IPS-11a (cell line): Measurements from ENCODE around the gene B3GAT1.

Source experiments
- H3K4me3 ChIP-seq: one replicate; pipeline ENCODE4 v1.5.1; 2013; ENCODE audit warnings: low read depth, low read length, control low read depth

Gene B3GAT1

DNA sequence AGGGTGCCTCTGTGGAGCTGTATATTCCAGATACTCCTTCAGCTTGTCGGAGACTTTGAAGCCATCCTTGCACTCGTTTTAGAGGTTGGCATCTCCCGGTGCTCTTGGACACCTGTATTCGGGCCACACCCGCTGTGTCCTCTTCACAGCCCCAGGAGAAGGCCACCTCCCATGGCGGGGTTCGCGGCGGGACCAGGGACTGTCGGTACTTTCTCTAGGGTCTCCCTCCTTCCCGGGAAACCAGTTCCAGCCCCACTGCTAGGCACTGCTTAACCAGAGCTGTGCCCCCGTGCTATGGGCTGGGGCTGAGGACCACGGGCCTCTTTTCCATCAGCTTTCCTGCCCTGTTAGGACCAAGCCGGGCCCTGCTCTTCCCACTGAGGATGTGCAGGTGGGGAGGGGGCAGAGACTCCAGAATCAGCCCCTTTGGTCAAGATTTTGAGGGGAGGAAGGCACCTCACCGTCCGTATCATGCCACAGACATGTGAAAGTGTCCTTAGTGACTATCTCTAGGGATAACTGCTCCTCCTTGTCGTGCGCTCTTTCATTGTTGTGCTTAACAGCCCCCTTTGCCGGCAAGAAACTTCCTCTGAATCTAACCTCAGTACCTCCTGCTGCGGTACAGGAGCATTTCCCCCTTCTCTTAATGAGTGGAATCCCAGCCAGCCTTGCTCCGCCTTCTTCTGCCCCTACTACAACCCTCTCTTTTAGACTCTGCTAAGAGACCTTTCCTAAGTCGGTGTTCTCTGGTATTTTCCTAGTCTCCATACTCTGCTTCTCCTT is 1.2 kb upstream of the B3GAT1 start:
- H3K4me3 ChIP-seq: peak overlapping the region; percentile 54

DNA sequence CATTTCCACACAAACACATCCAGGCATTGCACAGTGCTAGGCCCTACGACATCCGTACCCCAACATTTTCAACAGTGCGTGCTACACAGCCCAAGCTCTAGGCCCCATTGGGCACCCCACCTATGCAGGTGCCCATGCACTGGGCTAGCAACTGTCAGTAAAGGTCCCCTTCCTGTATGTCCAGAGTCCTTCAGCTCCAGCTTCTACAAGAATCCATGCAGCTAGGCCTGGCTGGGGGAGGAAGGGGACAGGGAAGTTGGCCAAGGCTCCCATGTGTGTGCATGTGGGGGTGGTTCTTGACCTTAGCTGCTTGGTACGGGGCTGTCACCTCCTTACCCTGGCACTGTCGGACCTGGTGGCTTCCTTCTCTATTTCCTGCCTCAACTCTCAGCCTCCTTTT is 1.3 kb downstream of the B3GAT1 start:
- peak overlapping the region; percentile 76 for H3K4me3 ChIP-seq

DNA sequence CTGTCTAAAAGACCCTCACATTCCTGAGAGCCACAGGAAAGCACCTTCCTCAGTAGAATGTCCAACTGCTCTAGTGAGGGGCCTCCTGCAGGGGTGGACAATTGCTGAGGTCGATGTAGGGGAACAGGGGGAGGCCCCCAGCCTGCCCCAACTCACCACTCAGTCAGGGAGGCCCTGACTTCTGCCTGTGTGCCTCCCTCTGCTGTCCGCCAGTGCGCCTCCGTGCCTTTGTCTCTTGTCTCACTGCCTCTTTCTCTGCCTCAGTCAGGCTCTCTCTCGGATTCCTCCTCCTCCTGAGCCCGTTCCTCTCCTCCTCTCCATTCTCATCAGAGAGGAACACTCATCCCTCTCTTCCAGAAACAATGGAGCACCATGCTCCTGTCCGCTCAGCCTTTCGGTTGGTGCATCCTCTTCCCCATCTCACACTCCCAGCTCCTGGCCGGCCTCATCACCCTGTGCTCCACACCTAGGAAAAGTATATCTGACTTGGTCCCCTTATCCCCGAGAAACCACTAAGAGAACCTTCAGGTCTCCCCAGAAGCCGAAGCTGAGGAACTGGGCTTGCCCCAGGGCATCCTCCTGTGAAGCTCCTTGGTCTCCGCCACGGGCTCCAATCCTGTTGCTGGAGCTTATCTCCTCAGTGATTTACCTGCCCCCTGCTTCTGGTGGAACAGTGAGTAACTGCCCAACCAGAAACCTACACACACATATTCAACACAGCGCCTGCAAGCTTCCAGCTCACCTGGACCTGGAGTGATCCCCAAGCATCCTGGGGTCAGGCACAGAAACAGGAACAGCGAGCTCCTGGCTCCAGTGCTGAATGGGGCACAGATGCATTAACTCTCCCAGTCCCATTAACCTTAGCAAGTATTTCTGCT is 2.3 kb downstream of the B3GAT1 start:
- H3K4me3 ChIP-seq: no peak overlapping the region

DNA sequence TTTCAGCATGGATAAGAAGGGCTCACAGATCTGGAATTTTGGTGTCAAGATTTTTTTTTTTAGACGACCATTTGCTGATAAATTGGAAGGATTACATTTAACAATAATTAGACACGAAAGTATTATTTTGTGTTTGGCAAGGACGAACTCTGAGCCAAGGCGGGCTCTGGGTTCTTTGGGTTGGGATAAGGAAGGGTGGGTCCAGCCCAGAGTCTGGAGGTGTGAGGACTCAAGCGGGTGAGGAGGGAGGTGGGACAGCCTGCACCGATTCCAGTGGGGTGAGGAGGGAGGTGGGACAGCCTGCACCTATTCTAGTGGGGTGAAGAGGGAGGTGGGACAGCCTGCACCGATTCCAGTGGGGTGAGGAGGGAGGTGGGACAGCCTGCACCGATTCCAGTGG is 4.1 kb downstream of the B3GAT1 start:
- no peak overlapping the region for H3K4me3 ChIP-seq

DNA sequence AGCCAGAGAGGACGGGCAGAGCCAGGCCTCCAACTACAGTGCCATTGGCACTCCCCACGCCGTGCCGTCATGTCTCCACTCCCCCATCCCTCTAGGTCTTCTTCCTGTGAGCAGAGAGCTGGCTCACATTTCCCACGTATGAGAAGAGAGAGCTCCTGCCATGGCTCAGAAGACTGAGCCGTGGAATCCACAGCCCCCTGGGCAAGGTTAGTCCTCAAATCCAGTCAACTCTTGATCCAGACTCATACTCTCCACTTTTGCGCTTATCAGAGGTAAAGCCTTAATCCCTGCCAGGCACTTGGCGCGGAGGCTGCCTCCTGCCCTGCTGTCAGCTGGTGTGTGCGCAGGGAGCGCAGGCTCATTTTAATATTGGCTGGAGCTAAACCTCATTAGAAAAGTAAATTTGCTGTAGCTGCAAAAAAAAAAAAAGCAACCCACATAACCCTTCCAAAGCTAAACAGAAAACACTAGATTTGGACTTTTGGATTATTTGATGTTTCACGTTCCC is 4.7 kb downstream of the B3GAT1 start:
- no peak overlapping the region for H3K4me3 ChIP-seq

DNA sequence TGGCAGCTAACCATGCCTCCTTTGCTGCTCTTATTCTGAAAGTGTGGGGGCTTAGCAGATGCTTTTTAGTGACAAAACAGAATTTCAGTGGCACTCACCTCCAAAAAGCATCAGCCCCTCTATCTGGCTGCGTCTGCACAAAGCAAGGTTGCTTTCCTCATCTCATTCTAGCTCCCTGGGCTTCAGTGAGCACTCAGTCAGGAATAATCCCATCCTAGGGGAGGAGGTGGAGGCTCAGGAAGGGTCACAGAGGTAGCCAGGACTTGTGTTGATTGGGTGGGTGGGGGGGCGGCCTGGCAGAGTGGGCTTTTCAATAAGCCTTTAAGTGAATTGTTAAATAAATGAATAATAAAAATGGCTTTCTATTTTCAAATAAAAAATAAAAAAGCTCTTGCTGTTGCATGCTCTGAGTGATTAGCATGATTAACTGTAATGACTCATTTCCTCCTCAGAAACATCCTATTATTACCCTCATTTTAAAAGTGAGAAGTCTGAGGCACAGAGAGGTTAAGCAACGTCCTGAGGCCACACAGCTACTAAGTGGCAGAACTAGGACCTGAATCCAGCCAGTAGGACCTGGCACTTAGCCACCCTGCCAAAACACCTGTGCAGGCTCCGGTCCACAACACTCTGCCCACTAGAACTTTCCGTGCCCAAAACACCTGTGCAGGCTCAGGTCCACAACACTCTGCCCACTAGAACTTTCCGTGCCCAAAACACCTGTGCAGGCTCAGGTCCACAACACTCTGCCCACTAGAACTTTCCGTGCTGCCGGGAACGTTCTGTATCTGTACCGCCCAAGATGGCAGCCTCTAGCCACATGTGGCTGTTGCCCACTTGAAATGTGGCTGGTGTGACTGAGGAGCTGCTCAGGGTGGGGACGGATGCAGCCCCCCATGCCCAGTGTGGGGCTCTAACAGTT is 5.5 kb downstream of the B3GAT1 start:
- H3K4me3 ChIP-seq: no peak overlapping the region

DNA sequence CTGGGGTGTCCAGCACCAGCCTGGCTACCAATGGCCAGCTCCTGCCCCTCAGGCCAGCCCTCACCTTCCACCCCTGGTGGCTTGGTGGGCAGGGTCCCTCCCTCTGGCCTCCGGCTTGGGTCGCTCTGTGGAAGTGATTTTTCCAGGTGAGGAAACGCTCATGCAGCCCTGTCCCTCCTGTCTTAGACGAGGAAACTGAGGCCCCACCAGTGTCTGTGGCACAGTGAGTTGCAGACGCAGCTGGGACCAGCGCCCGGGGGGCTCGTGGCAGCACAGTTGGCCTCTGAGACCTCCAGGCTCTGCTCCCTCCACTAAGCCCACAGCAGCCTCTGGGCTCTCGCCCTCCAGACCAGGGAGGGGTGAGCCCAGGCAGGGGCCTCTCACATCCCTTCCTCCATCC is 6.2 kb downstream of the B3GAT1 start:
- no peak overlapping the region for H3K4me3 ChIP-seq

DNA sequence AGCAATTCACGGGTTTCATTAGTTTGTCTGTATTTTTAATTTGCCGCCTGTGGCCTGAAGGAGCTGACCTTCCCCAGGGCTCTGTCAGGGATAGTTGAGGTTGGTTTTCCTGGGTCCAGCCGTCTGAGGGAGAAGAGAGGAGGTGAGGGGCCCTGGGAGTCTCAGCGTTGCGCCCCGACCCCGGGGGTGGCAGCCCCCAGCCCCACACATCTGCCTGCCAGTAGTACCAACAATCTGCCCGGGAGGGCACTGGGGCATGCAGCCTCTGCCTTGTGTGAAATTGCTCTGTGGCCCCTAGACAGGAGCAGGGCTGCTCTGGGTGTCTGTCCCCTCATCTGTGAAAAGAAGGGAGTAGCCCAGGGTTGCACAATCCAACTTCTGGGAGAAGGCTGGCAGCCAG is 6.6 kb downstream of the B3GAT1 start:
- no peak overlapping the region for H3K4me3 ChIP-seq

DNA sequence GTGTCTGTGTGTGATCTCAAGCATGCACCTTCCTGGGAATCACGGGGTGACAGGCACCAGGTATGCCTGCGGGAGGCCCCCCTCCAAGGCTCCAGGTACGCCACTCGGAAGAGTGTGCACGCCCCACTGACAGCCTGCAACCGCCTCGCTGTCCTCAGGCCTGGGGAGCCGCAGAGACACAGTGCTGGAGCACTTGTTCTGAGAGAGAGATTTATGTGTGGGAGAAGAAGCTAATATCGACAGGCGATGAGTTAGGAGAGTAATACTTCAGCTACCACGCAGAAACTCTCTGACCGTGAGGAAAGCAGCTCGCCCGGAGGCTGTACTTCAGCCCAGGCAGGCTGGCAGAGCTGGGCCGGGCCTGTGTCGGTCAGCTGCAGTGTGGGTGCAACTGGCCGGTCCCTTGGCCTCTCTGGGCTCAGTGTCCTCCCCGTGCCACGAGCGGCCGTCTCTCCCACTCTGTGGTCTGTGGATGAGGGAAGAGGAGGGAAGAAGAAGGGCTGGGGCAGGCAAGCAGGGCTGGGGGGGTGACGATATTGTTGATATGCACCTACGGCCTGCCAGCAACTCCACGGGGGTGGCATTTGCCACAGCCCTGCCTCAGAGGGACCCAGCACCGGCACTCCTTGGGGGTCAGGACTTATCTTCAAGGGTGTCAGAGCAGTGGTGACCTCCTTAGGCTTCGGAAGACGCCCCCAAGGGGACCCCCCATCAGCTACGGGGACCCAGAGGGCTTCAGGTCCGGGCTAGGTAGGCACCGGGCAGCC is 7.3 kb downstream of the B3GAT1 start:
- H3K4me3 ChIP-seq: no peak overlapping the region

DNA sequence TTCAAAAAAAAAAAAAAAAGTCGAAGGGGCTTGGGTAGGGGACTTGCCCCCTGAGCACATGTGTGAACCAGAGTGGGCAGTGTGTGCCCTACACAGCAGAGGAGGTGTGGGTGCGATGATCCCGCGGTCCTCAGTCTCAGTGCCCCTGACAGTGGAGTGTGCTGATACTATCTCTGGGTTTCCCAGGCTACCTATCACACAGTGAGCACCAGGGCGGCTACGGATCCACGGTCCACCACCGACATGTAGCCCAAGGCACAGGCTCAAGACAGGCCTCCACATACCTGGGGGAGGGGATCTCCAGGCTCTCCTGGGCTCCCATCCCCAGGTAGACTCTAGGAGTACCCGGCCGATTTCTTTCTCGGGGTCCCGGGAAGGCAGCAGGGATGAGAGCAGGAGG is 9.1 kb downstream of the B3GAT1 start:
- H3K4me3 ChIP-seq: no peak overlapping the region

DNA sequence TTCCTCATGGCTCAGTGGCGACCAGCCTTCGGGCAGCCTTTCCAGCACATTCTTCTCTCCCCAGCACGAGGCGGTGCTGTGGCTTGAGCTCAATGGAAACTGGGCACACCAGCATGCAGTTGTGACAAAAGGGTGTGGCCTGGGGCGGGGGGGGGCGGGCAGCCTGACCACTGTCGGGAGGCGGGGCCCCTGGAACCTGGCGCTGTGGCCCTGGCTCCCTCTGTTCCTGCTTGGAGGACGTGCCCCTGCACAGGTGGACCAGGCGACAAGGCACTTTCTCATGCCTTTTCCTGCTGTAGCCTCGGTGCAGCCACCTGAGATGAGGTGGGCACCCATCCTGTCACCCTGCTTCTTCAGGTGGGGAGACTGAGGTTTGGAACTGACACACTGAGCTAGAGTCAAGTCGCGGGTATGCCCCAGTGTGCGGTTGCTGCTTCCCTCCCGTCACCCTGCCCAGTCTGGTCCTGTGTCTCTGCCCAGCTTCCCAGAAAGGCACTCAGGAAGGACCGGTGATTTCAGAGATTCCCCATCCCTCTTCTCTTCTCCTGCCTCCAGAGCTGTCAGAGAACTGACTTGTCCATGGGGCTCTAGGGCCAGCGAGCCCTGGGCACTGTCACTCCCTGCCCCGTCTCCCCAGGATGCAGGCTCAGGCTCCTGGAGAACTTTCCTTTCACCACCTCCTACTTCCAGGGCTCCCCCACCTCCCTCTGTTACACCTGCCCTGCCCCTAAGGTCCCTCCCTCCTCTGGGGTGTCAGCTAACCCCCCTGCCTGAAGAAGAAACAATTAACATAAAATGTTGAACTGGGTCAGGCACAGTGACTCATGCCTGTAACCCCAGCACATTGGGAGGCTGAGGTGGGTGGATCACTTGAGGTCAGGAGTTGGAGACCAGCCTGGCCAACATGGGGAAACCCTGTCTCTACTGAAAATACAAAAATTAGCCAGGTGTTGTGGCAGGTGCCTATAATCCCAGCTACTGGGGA is 9.9 kb downstream of the B3GAT1 start:
- no peak overlapping the region for H3K4me3 ChIP-seq

DNA sequence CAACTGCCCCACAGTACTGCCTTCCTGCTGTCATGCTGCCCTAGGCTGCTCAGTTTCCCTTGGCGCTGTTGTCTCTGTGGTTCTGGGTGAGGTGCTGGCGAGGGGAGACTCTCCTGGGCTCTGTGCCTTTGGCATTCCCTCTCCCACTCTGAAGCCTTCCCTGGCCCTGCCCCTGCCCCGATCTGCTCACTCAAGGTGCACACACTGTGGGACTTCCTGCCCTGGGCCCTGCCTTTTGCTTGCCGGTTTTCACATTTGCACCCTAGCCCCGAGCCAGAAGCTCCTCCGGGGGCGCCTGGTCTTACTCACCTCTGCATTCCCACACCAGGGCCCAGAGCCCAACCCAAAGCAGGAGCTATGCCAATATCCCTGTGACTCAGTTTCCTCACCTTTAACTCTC is 12.0 kb downstream of the B3GAT1 start:
- no peak overlapping the region for H3K4me3 ChIP-seq

DNA sequence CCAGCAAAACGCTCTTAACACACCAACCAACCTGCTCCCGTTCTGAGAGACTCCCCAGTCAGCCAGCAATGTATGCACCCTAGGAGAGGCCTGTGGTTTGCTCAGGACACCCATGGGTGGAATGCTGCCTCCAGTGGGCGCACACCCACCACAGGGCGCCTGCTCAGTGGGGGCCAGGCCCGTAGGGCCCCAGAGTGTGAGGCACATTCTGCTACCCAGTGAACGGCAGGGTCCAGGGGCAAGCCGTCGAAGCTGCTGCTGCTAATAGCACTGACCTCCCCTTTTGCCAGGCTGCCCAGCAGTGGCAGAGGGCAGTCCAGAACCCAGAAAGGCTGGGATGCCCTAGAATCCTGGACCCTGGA is 12.8 kb downstream of the B3GAT1 start:
- H3K4me3 ChIP-seq: no peak overlapping the region

DNA sequence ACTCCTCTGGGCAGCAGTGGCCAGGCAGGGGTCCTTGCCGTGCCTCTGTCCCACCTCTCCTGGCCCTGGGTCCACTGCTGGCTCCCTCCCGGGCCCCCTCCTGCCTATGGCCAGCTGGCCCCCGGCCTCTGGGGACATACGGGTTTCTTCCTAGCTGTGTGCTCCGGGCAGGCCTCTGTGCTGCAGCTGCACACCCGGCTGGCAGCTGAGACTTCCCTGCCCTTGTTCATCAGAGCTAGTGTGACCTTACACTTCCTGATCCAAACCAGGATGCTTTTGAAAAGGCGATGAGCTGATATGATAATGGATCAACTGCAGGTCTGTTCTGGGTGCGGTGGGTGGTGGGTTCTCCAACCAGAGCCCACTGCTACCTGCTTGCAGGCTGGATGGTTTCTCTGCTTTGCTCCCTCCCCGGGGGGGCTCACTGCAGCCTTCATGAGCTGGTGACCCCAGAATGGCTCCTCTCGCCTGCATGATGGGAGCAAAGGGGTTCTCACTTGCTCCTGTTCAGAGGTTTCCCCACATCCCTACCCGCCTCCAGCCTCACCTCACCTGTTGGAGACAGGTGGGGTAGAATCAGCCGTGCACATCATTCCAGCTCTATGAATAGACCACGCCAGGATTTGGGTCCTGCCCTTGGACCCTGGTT is 13.3 kb downstream of the B3GAT1 start:
- H3K4me3 ChIP-seq: no peak overlapping the region

DNA sequence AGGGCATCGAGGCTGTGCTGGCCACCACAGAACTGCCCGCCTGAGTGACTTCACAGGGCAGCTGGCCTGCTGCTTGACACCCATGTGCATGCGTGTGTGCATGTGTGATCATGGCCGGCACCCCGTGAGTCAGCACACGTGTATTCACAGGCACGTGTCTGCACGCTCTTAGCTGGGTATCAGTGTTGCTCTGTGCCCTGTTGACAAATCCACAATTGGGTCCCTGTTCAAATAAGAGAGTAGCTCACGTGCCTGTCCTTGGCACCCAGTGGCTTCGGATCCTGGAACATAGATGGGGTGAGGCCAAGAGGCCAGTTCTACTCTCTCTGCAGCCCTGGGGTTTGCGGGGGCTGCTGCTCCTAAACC is 14.0 kb downstream of the B3GAT1 start:
- no peak overlapping the region for H3K4me3 ChIP-seq

DNA sequence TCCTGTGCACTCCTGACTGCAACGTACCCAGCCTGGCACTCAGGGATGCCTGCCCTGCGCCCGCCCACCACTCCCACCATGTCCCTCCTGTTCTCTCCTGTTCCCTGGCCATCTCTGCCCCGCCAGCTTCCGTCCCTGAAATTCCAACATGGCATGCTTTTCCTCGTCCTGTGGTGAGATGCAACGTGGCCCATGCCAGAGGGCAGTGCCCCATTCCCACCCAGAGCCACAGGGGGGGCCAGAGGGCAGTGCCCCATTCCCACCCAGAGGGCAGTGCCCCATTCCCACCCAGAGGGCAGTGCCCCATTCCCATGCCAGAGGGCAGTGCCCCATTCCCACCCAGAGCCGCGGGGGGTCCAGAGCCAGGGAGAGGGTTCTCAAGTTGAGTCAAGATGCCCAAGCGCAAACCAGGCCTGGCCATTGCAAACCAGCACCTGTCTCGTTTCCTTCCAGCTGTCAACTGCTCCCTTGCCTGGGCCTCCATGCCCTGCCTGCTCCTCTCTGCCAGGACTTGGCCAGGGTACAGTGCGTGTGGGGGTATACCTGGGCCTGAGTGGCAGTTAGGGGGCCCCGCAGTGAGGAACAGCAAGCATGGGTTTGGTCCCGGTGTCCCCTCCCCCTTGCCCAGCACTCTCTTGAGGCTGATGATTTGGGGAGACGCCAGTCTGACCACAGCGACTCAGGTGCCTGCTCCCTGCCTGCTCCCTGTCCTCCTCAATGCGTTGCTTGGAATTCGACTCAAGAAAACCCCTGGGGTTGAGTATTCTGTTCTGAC is 14.6 kb downstream of the B3GAT1 start:
- no peak overlapping the region for H3K4me3 ChIP-seq

DNA sequence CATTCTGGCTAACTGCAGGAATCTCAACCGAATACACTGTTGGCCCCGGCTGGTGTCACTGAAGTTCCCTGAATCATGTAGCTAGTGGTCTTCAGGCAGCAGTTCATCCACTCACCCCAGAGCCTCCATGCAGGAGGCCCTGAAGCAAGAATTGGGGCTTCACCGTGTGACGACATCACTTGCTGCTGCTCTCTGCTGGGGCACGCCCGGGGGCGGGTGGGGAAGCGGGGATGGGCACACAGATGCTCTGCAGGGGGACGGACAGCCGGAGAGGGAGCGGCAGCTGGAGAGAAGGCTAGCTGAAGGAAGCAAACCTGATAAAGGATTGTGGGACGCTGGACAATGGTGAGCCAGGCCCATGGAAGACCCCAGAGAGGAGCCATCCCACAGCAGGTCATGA is 17.0 kb downstream of the B3GAT1 start:
- H3K4me3 ChIP-seq: no peak overlapping the region

DNA sequence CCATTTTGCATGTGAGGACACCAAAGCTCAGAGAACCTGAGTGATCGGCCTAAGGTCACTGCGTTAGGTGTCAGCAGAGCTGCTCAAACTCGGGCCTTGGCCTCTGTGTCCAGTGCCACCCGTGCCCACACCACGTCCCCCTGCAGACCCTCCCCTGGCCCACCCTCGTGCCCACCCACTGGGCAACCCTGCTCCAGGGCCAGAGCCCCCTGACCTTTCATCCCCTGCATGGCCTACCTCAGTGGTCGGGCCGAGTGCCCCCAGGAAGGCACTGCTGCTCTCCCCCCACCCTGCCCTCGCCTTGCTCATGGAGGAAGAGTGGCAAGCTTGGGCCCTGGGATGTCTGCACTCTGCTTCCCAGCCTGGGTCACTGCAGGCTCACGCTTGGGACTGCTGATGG is 17.7 kb downstream of the B3GAT1 start:
- H3K4me3 ChIP-seq: no peak overlapping the region
